ENCODE results near the gene SSPN. TPM values are rescaled to one million over a fixed set of nuclear protein-coding genes. Genes with fewer than 3 reads are reported as not detected.
A peak's percentile ranks its signal among the peaks of the same experiment; 100 is the strongest.

Gene SSPN
- total RNA-seq, 1 experiment from 2014 or later = 0.21 TPM

- no peak overlapping the region for H3K4me3 Mint-ChIP-seq (ENCODE audit: unreplicated experiment)
- no peaks in the 10 kb centered on the region for H3K9me3 Mint-ChIP-seq (ENCODE audit: unreplicated experiment)
- BruUV-seq (replicated peaks) = no TSS peak
- POLR2A ChIA-PET = no interaction called here
- no peaks in the 10 kb centered on the region for H3K36me3 Mint-ChIP-seq (ENCODE audit: insufficient read depth, unreplicated experiment)
- TF ChIP-seq CTCF (IDR thresholded peaks at IDR 0.05; ENCODE audit: unreplicated experiment) = no peak
- no peaks in the 10 kb centered on the region for H3K4me1 Mint-ChIP-seq (ENCODE audit: insufficient read depth, unreplicated experiment)
- no peak overlapping the region for H3K27ac Mint-ChIP-seq (ENCODE audit: low read depth, unreplicated experiment)
- no peaks in the 10 kb centered on the region for H3K27me3 Mint-ChIP-seq (ENCODE audit: insufficient read depth, unreplicated experiment)
- CTCF ChIA-PET = interaction anchor here (0.7 kb wide), 1 partner anchor 15 kb away, joined by 3 read pairs; no protein-coding TSS in a partner anchor
- intact Hi-C loops (cut with micrococcal nuclease) = no loop called here
- no peak for DNase-seq (ENCODE audit: unreplicated experiment)
These were observed 29.3 kb downstream of the SSPN start for GRCh38 chr12:26224657-26225056.

GRCh38 chr12:26226122-26226521, 30.7 kb downstream of the SSPN start:
- no peak for DNase-seq (ENCODE audit: unreplicated experiment)
- intact Hi-C loops (cut with micrococcal nuclease) = no loop called here
- ChIA-PET POLR2A (interaction anchor here (0.6 to 2.1 kb wide), 7 partner anchors 19 to 103 kb away, joined by 3 to 10 read pairs (median 3); no protein-coding TSS in a partner anchor), CTCF (interaction anchor here (0.7 to 1.2 kb wide), 3 partner anchors 30 to 515 kb away, joined by 3 read pairs; no protein-coding TSS in a partner anchor)
- peak overlapping the region; percentile 68 for H3K4me3 Mint-ChIP-seq (ENCODE audit: unreplicated experiment)
- no peaks in the 10 kb centered on the region for H3K36me3 Mint-ChIP-seq (ENCODE audit: insufficient read depth, unreplicated experiment)
- no peak for TF ChIP-seq CTCF (IDR thresholded peaks at IDR 0.05; ENCODE audit: unreplicated experiment)
- H3K9me3 Mint-ChIP-seq (ENCODE audit: unreplicated experiment) = no peaks in the 10 kb centered on the region
- H3K27me3 Mint-ChIP-seq (ENCODE audit: insufficient read depth, unreplicated experiment) = no peaks in the 10 kb centered on the region
- no peak overlapping the region for H3K27ac Mint-ChIP-seq (ENCODE audit: low read depth, unreplicated experiment)
- no TSS peak for BruUV-seq (replicated peaks)
- H3K4me1 Mint-ChIP-seq (ENCODE audit: insufficient read depth, unreplicated experiment) = no peaks in the 10 kb centered on the region

DNA sequence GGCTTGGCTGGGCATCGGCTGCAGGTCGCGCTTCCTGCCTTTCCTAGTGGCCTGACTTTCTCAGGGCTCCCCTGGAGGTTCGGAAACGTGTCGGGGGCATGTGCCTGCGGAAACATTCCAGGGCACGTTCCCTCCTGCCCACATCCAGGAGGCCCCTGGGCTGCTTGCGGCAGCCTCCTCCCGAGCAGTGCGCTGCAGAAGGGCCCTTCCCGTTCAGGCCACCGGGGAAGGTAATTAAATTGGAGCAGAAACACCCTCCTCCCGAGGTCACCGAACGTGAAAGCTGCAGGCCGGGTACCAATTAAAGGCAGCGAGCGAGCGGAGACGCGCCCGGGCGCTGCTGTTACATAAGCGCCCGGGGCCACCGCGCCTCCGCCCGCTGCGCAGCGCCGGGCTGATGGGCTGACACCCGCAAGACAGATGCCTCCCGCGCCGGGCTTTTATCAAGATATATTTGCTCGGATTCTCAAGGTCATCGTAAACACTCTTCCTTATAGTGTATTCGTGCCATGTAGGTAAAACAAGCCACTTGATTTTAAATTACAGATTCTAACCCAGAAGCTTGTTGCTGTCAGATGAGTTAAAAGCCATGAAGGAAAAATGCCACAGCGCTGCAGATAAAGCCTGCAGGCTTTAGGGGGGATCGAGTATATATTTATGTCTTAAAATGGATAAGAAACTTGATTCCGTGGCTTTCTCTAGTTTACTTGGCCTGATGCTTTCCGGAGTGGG, 31.4 kb downstream of the SSPN start:
- DNase-seq (ENCODE audit: unreplicated experiment) = peak; percentile 34
- Mint-ChIP-seq H3K27me3 (ENCODE audit: insufficient read depth, unreplicated experiment) (no peaks in the 10 kb centered on the region), H3K4me3 (ENCODE audit: unreplicated experiment) (peak overlapping the region; percentile 68), H3K36me3 (ENCODE audit: insufficient read depth, unreplicated experiment) (no peaks in the 10 kb centered on the region), H3K27ac (ENCODE audit: low read depth, unreplicated experiment) (no peak overlapping the region), H3K9me3 (ENCODE audit: unreplicated experiment) (no peaks in the 10 kb centered on the region), H3K4me1 (ENCODE audit: insufficient read depth, unreplicated experiment) (no peaks in the 10 kb centered on the region)
- ChIA-PET POLR2A (interaction anchor here (0.6 to 2.1 kb wide), 10 partner anchors 18 to 201 kb away, joined by 3 to 10 read pairs (median 3); no protein-coding TSS in a partner anchor), CTCF (interaction anchor here (0.6 to 1.2 kb wide), 3 partner anchors 93 to 628 kb away, joined by 3 to 5 read pairs (median 3); no protein-coding TSS in a partner anchor)
- no TSS peak for BruUV-seq (replicated peaks)
- intact Hi-C loops (cut with micrococcal nuclease) = no loop called here
- no peak for TF ChIP-seq CTCF (IDR thresholded peaks at IDR 0.05; ENCODE audit: unreplicated experiment)

GRCh38 chr12:26227361-26227745, 32.0 kb downstream of the SSPN start:
- intact Hi-C loops (cut with micrococcal nuclease) = no loop called here
- no TSS peak for BruUV-seq (replicated peaks)
- no peak for DNase-seq (ENCODE audit: unreplicated experiment)
- POLR2A ChIA-PET = interaction anchor here (0.7 to 2.1 kb wide), 6 partner anchors 19 to 201 kb away, joined by 3 to 10 read pairs (median 3); no protein-coding TSS in a partner anchor
- TF ChIP-seq CTCF (IDR thresholded peaks at IDR 0.05; ENCODE audit: unreplicated experiment) = no peak
- Mint-ChIP-seq H3K4me1 (ENCODE audit: insufficient read depth, unreplicated experiment) (no peaks in the 10 kb centered on the region), H3K9me3 (ENCODE audit: unreplicated experiment) (no peaks in the 10 kb centered on the region), H3K4me3 (ENCODE audit: unreplicated experiment) (peak overlapping the region; percentile 68), H3K36me3 (ENCODE audit: insufficient read depth, unreplicated experiment) (no peaks in the 10 kb centered on the region), H3K27me3 (ENCODE audit: insufficient read depth, unreplicated experiment) (no peaks in the 10 kb centered on the region), H3K27ac (ENCODE audit: low read depth, unreplicated experiment) (no peak overlapping the region)
- CTCF ChIA-PET = interaction anchor here (0.6 to 0.8 kb wide), 3 partner anchors 107 to 628 kb away, joined by 3 to 5 read pairs (median 3); no protein-coding TSS in a partner anchor

Measured in MCF 10A (cell line).